HG02970 (cell line): ENCODE data around the gene PNLIPRP2.

ENCODE experiments used
- ATAC-seq: cut with Tn5 transposase; IDR thresholded peaks from one replicate; pipeline ENCODE4 v1.9.1; 2021; ENCODE audit warnings: mild to moderate bottlenecking, moderate library complexity, moderate number of reproducible peaks; ENCODE audit not compliant: unreplicated experiment, low FRiP score

The PNLIPRP2 gene

GRCh38 chr10:116620423-116621400, at the start of gene PNLIPRP2:
Gene PNLIPRP2, plus strand, starts transcription at chr10:116620953.
- no peak for ATAC-seq

GRCh38 chr10:116574797-116575196, 46.0 kb upstream of the PNLIPRP2 start:
- no peak for ATAC-seq

GRCh38 chr10:116587878-116588591, 32.7 kb upstream of the PNLIPRP2 start:
- ATAC-seq = no peak

- no peak for ATAC-seq
Observed at GRCh38 chr10:116588995-116589394, 31.8 kb upstream of the PNLIPRP2 start.

- no peak for ATAC-seq
Observed at GRCh38 chr10:116589926-116590325, 30.8 kb upstream of the PNLIPRP2 start.

- no peak for ATAC-seq
Observed at GRCh38 chr10:116590590-116591444, 29.9 kb upstream of the PNLIPRP2 start, which contains the start of gene PNLIPRP1. Gene PNLIPRP1, plus strand, starts transcription at chr10:116590959. Its CDS starts 171 bp downstream, at chr10:116591130.

- no peak for ATAC-seq
Observed at GRCh38 chr10:116593139-116593740, 27.5 kb upstream of the PNLIPRP2 start.

GRCh38 chr10:116594525-116595035, 26.2 kb upstream of the PNLIPRP2 start:
- no peak for ATAC-seq

GRCh38 chr10:116596062-116596461, 24.7 kb upstream of the PNLIPRP2 start:
- ATAC-seq = no peak

GRCh38 chr10:116597543-116597942, 23.2 kb upstream of the PNLIPRP2 start:
- no peak for ATAC-seq

GRCh38 chr10:116598329-116598728, 22.4 kb upstream of the PNLIPRP2 start:
- ATAC-seq = no peak

GRCh38 chr10:116599991-116600390, 20.8 kb upstream of the PNLIPRP2 start:
- ATAC-seq = no peak

GRCh38 chr10:116602648-116603400, 17.9 kb upstream of the PNLIPRP2 start:
- ATAC-seq = no peak

GRCh38 chr10:116606061-116606483, 14.7 kb upstream of the PNLIPRP2 start:
- ATAC-seq = no peak

GRCh38 chr10:116607336-116607735, 13.4 kb upstream of the PNLIPRP2 start:
- no peak for ATAC-seq

GRCh38 chr10:116608686-116609594, 11.8 kb upstream of the PNLIPRP2 start:
- ATAC-seq = no peak

GRCh38 chr10:116610443-116611152, 10.2 kb upstream of the PNLIPRP2 start:
- ATAC-seq = no peak
